Measurements from ENCODE around the gene CENPS. TPM values are rescaled to one million over a fixed set of nuclear protein-coding genes. Genes with fewer than 3 reads are reported as not detected.
A peak's percentile ranks its signal among the peaks of the same experiment; 100 is the strongest.
"Not testable (repeated sequence)": the region's sequence is repeated elsewhere in the genome, so short reads cannot be mapped to it uniquely, and the experiment has no call there.

The CENPS gene
- total RNA-seq, 1 donor from 2014 or later, result 9.8 TPM

DNA sequence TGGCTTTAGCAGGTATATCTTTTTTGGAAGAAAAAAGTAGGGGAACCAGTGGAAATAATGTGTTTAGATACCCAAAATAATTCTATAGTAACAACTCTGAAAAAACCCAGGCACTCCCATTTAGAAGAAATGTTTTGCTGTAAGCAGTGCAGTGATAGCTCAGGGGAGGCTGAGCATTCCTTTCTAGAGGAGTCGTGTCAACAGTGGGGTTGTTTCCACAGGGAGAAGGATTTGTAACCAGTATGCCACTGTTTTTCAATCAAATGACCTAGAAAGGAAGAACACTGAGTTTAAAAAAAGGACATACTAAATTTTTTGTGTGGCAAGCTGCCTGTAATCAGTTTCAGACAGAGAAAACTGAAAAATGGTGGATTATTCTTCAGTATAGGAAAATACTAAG lies 29.0 kb upstream of the CENPS start:
- no peak for DNase-seq (ENCODE audit: low spot score)
- H3K27me3 Mint-ChIP-seq (ENCODE audit: unreplicated experiment), result peaks cover 3% of the 10 kb centered on the region
- H3K27ac Mint-ChIP-seq (ENCODE audit: unreplicated experiment), result no peak overlapping the region
- H3K4me3 Mint-ChIP-seq (ENCODE audit: unreplicated experiment), result peak overlapping the region; percentile 9
- H3K36me3 Mint-ChIP-seq (ENCODE audit: low read depth, unreplicated experiment), result peaks cover 28% of the 10 kb centered on the region
- H3K9me3 Mint-ChIP-seq (ENCODE audit: unreplicated experiment), result no peaks in the 10 kb centered on the region
- TF ChIP-seq, protein P1, sequence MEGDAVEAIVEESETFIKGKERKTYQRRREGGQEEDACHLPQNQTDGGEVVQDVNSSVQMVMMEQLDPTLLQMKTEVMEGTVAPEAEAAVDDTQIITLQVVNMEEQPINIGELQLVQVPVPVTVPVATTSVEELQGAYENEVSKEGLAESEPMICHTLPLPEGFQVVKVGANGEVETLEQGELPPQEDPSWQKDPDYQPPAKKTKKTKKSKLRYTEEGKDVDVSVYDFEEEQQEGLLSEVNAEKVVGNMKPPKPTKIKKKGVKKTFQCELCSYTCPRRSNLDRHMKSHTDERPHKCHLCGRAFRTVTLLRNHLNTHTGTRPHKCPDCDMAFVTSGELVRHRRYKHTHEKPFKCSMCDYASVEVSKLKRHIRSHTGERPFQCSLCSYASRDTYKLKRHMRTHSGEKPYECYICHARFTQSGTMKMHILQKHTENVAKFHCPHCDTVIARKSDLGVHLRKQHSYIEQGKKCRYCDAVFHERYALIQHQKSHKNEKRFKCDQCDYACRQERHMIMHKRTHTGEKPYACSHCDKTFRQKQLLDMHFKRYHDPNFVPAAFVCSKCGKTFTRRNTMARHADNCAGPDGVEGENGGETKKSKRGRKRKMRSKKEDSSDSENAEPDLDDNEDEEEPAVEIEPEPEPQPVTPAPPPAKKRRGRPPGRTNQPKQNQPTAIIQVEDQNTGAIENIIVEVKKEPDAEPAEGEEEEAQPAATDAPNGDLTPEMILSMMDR (IDR thresholded peaks at IDR 0.05; ENCODE audit: unreplicated experiment), result no peak
- H3K4me1 Mint-ChIP-seq (ENCODE audit: unreplicated experiment), result peaks cover 15% of the 10 kb centered on the region

DNA sequence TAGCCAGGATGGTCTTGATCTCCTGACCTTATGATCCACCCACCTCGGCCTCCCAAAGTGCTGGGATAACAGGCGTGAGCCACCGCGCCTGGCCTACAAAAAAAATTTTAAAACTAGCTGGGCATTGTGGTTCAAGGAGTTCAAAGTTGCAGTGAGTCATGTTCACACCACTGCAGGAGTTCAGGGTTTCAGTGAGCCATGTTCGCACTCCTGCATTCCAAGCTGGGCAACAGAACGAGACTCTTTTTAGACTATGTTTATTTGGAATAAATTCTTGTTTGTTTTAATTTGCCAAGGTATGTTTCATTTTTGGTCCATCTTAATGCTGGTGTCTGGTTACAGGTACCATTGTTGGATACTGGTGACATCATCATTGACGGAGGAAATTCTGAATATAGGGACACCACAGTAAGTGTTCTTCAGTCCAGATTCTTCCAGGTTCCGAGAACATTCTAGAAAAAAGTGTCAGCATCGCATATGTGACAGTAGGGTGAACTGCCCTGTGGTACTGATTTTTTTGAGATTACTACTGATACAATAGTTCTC lies 27.4 kb upstream of the CENPS start:
- Mint-ChIP-seq H3K27me3 (ENCODE audit: unreplicated experiment) (peaks cover 4% of the 10 kb centered on the region), H3K36me3 (ENCODE audit: low read depth, unreplicated experiment) (peaks cover 42% of the 10 kb centered on the region), H3K4me1 (ENCODE audit: unreplicated experiment) (peaks cover 15% of the 10 kb centered on the region), H3K4me3 (ENCODE audit: unreplicated experiment) (no peak overlapping the region), H3K27ac (ENCODE audit: unreplicated experiment) (no peak overlapping the region), H3K9me3 (ENCODE audit: unreplicated experiment) (no peaks in the 10 kb centered on the region)
- DNase-seq (ENCODE audit: low spot score), result no peak
- TF ChIP-seq, protein P1 (IDR thresholded peaks at IDR 0.05; ENCODE audit: unreplicated experiment), result no peak

DNA sequence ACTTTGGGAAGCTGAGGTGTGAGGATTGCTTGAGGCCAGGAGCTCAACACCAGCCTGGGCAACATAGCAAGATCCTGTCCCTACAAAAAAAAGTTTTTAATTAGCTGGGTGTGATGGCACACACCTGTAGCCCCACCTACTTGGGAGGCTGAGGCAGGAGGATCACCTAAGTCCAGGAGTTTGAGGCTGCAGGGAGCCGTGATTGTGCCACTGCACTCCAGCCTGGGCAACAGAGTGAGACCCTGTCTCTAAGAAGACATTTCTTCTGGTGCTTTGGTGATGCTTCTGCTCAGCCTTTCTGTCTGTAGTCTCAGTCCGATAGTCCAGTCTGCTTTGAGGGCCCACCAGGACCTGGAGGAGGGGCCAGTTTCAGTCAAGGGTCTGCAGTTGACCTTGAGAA lies 23.0 kb upstream of the CENPS start:
- no peak overlapping the region for H3K27ac Mint-ChIP-seq (ENCODE audit: unreplicated experiment)
- H3K4me1 Mint-ChIP-seq (ENCODE audit: unreplicated experiment), result no peaks in the 10 kb centered on the region
- TF ChIP-seq, protein P1 (IDR thresholded peaks at IDR 0.05; ENCODE audit: unreplicated experiment), result no peak
- peaks cover 1% of the 10 kb centered on the region for H3K27me3 Mint-ChIP-seq (ENCODE audit: unreplicated experiment)
- DNase-seq (ENCODE audit: low spot score), result no peak
- no peaks in the 10 kb centered on the region for H3K9me3 Mint-ChIP-seq (ENCODE audit: unreplicated experiment)
- peaks cover 53% of the 10 kb centered on the region for H3K36me3 Mint-ChIP-seq (ENCODE audit: low read depth, unreplicated experiment)
- H3K4me3 Mint-ChIP-seq (ENCODE audit: unreplicated experiment), result no peak overlapping the region

DNA sequence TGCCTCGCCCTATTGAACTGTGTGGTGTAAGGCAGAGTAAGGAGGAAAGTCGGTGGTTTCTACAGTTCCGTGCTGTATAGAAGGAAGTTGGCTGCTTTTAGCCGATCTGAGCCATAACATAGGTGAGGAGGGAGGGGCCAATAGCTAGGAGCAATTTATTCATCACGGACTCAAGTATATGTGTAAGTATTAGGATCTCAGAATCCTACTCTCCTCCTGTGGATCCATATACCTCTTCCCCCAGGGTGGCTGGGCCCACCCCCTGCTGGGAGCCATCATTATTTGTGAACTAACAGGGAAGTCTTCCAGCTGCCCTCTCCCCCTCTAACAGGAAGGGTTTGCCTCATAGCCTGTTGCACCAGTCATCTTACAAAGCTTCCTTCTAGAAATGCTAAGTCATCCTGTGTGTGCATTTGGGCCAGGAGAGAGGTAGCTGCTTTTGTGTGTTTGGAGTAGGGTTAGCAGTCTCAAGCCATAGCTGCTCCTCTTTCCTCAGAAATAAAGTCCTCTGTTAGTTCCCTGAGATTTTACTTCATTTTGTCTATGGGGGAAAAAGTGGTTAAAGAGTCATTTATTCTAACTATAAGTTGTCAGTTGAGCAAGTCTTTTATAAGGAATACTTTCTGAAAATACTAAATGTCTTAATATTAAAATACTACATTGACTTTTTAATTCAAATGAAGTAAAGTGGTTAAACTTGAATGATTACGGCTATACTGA lies 14.9 kb upstream of the CENPS start:
- peak; percentile 12 for DNase-seq (ENCODE audit: low spot score)
- no peak overlapping the region for H3K4me3 Mint-ChIP-seq (ENCODE audit: unreplicated experiment)
- TF ChIP-seq, protein P1 (IDR thresholded peaks at IDR 0.05; ENCODE audit: unreplicated experiment), result no peak
- H3K27ac Mint-ChIP-seq (ENCODE audit: unreplicated experiment), result peak overlapping the region; percentile 95
- H3K36me3 Mint-ChIP-seq (ENCODE audit: low read depth, unreplicated experiment), result peaks cover 74% of the 10 kb centered on the region
- H3K4me1 Mint-ChIP-seq (ENCODE audit: unreplicated experiment), result peaks cover 6% of the 10 kb centered on the region
- H3K27me3 Mint-ChIP-seq (ENCODE audit: unreplicated experiment), result peaks cover 7% of the 10 kb centered on the region
- no peaks in the 10 kb centered on the region for H3K9me3 Mint-ChIP-seq (ENCODE audit: unreplicated experiment)

DNA sequence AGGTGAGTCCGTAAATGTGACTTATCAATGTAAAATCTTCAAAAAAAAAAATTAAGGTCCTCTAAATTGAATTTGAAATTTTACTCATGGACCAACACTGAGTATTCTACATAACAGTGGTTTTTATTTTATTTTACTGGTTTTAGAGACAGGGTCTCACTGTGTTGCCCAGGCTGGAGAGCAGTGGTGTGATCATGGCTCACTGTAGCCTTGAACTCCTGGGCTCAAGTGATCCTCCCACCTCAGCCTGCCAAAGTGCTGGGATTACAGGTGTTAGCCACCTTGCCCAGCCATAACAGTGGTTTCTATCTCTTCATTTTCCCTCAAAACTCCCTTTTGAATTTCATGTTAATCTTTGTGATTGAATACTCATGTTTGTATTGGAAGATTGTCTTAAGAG lies 14.3 kb upstream of the CENPS start:
- not testable (repeated sequence) for H3K4me3 Mint-ChIP-seq (ENCODE audit: unreplicated experiment); H3K9me3 Mint-ChIP-seq (ENCODE audit: unreplicated experiment); H3K27me3 Mint-ChIP-seq (ENCODE audit: unreplicated experiment); H3K4me1 Mint-ChIP-seq (ENCODE audit: unreplicated experiment); DNase-seq (ENCODE audit: low spot score)
- H3K27ac Mint-ChIP-seq (ENCODE audit: unreplicated experiment), result peak overlapping the region; percentile 82
- peaks cover 74% of the 10 kb centered on the region for H3K36me3 Mint-ChIP-seq (ENCODE audit: low read depth, unreplicated experiment)

DNA sequence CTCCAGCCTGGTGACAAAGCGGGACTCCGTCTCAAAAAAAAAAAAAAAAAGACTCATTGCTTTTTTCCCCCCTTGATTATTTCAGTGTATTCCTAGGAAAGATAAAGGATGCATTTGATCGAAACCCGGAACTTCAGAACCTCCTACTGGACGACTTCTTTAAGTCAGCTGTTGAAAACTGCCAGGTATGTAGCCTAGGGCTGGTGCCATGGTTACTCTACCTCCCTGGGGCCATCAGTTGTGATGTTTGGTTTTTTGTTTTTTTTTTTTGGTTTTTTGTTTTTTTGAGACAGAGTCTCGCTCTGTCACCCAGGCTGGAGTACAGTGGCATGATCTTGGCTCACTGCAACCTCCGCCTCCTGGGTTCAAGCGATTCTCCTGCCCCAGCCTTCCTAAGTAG lies 11.5 kb upstream of the CENPS start:
- not testable (repeated sequence) for H3K9me3 Mint-ChIP-seq (ENCODE audit: unreplicated experiment); H3K4me1 Mint-ChIP-seq (ENCODE audit: unreplicated experiment); H3K27me3 Mint-ChIP-seq (ENCODE audit: unreplicated experiment); H3K27ac Mint-ChIP-seq (ENCODE audit: unreplicated experiment); DNase-seq (ENCODE audit: low spot score); H3K4me3 Mint-ChIP-seq (ENCODE audit: unreplicated experiment)
- peaks cover 53% of the 10 kb centered on the region for H3K36me3 Mint-ChIP-seq (ENCODE audit: low read depth, unreplicated experiment)

All from endothelial cell (in vitro differentiated cells).